ENCODE measurements around the gene BCAP29. TPM values are rescaled to one million over a fixed set of nuclear protein-coding genes. Genes with fewer than 3 reads are reported as not detected.

Gene BCAP29
- total and polyA plus RNA-seq, 2 experiments from 2014 or later: 35.9 to 44.2 TPM

GRCh38 chr7:107573537-107573936, 6.5 kb upstream of the BCAP29 start:
- peaks cover 28% of the 10 kb centered on the region for H3K36me3 ChIP-seq
- H3K4me3 ChIP-seq: no peak overlapping the region
- H3K4me1 ChIP-seq (ENCODE audit: low read depth): no peaks in the 10 kb centered on the region
- no peaks in the 10 kb centered on the region for H3K9me3 ChIP-seq (ENCODE audit: low read depth)
- no peaks in the 10 kb centered on the region for H3K27me3 ChIP-seq
- DNase-seq (ENCODE audit: low read depth in 1 of 2, low spot score in 1 of 2): no peak
- H3K27ac ChIP-seq: no peak overlapping the region
- no peak for TF ChIP-seq CTCF (IDR thresholded peaks at IDR 0.05; ENCODE audit: low read depth, low read length)

GRCh38 chr7:107579554-107579884, 527 bp upstream of the BCAP29 start:
- Histone ChIP-seq H3K4me3 (peak overlapping the region; percentile 67), H3K27ac (peak overlapping the region; percentile 93), H3K9me3 (ENCODE audit: low read depth) (no peaks in the 10 kb centered on the region), H3K4me1 (ENCODE audit: low read depth) (peaks cover 10% of the 10 kb centered on the region), H3K36me3 (peaks cover 20% of the 10 kb centered on the region), H3K27me3 (no peaks in the 10 kb centered on the region)
- TF ChIP-seq CTCF (IDR thresholded peaks at IDR 0.05; ENCODE audit: low read depth, low read length): no peak
- no peak for DNase-seq (ENCODE audit: low read depth in 1 of 2, low spot score in 1 of 2)

GRCh38 chr7:107580716-107581383, 804 bp downstream of the BCAP29 start:
- no peak for TF ChIP-seq CTCF (IDR thresholded peaks at IDR 0.05; ENCODE audit: low read depth, low read length)
- Histone ChIP-seq H3K4me3 (peak overlapping the region; percentile 67), H3K4me1 (ENCODE audit: low read depth) (peaks cover 10% of the 10 kb centered on the region), H3K36me3 (peaks cover 17% of the 10 kb centered on the region), H3K27ac (peak overlapping the region; percentile 93), H3K27me3 (no peaks in the 10 kb centered on the region), H3K9me3 (ENCODE audit: low read depth) (no peaks in the 10 kb centered on the region)
- no peak for DNase-seq (ENCODE audit: low read depth in 1 of 2, low spot score in 1 of 2)

- Histone ChIP-seq H3K4me3 (peak overlapping the region; percentile 67), H3K9me3 (ENCODE audit: low read depth) (no peaks in the 10 kb centered on the region), H3K27ac (no peak overlapping the region), H3K27me3 (no peaks in the 10 kb centered on the region), H3K36me3 (peaks cover 14% of the 10 kb centered on the region), H3K4me1 (ENCODE audit: low read depth) (peaks cover 10% of the 10 kb centered on the region)
- no peak for TF ChIP-seq CTCF (IDR thresholded peaks at IDR 0.05; ENCODE audit: low read depth, low read length)
- DNase-seq (ENCODE audit: low read depth in 1 of 2, low spot score in 1 of 2): no peak
These were observed 1.5 kb downstream of the BCAP29 start for GRCh38 chr7:107581387-107582013.

- DNase-seq (ENCODE audit: low read depth in 1 of 2, low spot score in 1 of 2): peak in 1 of 2 donors; percentile 15
- no peak for TF ChIP-seq CTCF (IDR thresholded peaks at IDR 0.05; ENCODE audit: low read depth, low read length)
- H3K9me3 ChIP-seq (ENCODE audit: low read depth): no peaks in the 10 kb centered on the region
- H3K4me3 ChIP-seq: no peak overlapping the region
- no peaks in the 10 kb centered on the region for H3K27me3 ChIP-seq
- H3K4me1 ChIP-seq (ENCODE audit: low read depth): peaks cover 10% of the 10 kb centered on the region
- peaks cover 18% of the 10 kb centered on the region for H3K36me3 ChIP-seq
- no peak overlapping the region for H3K27ac ChIP-seq
These were observed 2.8 kb downstream of the BCAP29 start for GRCh38 chr7:107582875-107583274.
